ENCODE measurements around the gene RNF146. TPM values are rescaled to one million over a fixed set of nuclear protein-coding genes. Genes with fewer than 3 reads are reported as not detected.

RNF146 gene
- total and polyA plus RNA-seq, 2 of the 13 experiments (the other 11 are each of a cell fraction or from before 2014, with no cell fraction given) = 18.8 to 27.6 TPM

DNA sequence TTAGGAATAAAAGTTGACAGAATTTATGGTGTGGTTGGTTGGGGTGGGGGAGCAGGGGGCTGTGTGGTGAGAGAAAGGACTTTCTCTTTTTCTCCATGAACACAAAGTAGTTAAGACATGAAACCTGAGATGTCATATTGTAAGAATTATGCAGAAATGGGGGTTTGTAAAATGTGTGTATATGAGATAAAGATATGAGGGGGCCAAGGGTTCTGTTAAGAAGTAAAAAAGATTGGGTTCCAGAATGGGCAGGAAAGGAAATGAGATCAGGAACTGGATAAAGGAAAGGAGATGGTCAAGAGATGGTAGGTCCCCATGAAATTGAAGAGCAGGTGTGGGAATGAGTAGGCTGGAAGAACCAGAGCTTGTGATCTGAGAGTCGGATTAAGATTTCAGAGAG, 9.7 kb downstream of the RNF146 start (continued):
- TF ChIP-seq BCL6 (CRISPR knock-in tag; IDR thresholded peaks at IDR 0.05) (no peak), PAX8 (CRISPR knock-in tag; IDR thresholded peaks at IDR 0.05; ENCODE audit: borderline replicate concordance) (no peak), ZZZ3 (CRISPR knock-in tag; IDR thresholded peaks at IDR 0.05; ENCODE audit: borderline replicate concordance) (no peak)

DNA sequence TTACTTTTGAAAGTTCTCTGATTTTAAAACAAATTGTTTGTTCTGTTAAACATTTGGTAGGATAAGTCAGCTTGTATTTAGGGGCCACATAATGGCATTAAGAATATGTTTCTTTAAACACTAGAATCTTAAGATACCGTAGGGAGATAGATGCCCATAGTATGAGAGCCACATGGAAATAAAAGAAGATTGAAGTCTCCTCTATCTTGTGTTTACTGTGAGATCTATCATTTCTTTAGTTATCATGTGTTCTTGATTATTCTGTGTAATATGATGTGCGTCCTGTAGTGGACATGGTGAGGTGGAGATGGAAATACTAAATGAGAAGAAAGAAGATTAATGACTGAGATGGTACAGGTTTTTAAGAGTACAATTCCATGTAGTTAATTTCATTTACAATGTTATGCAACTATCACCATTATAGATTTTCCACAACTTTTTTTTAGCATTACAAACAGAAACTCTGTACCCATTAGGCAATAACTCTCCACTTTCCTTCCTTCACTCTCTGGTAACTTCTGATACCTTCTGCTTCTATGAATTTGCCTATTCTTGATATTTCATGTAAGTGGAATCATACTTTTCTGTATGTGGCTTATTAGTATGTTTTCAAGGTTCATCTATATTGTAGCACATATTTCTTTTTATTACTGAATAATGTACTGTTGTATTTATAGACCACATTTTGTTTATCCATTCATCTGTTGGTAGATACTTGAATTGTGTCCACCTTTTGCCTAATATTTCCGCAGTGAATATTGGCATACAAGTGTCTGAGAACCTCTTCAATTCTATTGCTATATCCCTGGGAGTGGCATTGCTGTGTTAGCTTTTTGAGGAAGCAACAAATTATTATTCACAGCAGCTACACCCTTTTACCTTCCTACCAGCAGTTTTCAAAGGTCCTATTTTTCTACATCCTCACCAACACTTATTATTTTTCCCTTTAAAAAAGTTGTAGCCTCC, 11.5 kb downstream of the RNF146 start:
- in situ Hi-C loops (cut with HindIII; ENCODE audit: extremely low pct_ligation_motif_present, low pct_unique_long_range_greater_than_20kb) = no loop called here
- H3K27ac ChIP-seq (ENCODE audit: extremely low read length, insufficient read depth, low read length) = no peak overlapping the region
- TF ChIP-seq ZNF235 (CRISPR knock-in tag; IDR thresholded peaks at IDR 0.05; ENCODE audit: borderline replicate concordance) (no peak), CSRNP1 (CRISPR knock-in tag; IDR thresholded peaks at IDR 0.05) (no peak), ZNF468 (CRISPR knock-in tag; IDR thresholded peaks at IDR 0.05) (no peak), UBTF (CRISPR knock-in tag; IDR thresholded peaks at IDR 0.05) (no peak)
- TF ChIP-seq, protein P1, sequence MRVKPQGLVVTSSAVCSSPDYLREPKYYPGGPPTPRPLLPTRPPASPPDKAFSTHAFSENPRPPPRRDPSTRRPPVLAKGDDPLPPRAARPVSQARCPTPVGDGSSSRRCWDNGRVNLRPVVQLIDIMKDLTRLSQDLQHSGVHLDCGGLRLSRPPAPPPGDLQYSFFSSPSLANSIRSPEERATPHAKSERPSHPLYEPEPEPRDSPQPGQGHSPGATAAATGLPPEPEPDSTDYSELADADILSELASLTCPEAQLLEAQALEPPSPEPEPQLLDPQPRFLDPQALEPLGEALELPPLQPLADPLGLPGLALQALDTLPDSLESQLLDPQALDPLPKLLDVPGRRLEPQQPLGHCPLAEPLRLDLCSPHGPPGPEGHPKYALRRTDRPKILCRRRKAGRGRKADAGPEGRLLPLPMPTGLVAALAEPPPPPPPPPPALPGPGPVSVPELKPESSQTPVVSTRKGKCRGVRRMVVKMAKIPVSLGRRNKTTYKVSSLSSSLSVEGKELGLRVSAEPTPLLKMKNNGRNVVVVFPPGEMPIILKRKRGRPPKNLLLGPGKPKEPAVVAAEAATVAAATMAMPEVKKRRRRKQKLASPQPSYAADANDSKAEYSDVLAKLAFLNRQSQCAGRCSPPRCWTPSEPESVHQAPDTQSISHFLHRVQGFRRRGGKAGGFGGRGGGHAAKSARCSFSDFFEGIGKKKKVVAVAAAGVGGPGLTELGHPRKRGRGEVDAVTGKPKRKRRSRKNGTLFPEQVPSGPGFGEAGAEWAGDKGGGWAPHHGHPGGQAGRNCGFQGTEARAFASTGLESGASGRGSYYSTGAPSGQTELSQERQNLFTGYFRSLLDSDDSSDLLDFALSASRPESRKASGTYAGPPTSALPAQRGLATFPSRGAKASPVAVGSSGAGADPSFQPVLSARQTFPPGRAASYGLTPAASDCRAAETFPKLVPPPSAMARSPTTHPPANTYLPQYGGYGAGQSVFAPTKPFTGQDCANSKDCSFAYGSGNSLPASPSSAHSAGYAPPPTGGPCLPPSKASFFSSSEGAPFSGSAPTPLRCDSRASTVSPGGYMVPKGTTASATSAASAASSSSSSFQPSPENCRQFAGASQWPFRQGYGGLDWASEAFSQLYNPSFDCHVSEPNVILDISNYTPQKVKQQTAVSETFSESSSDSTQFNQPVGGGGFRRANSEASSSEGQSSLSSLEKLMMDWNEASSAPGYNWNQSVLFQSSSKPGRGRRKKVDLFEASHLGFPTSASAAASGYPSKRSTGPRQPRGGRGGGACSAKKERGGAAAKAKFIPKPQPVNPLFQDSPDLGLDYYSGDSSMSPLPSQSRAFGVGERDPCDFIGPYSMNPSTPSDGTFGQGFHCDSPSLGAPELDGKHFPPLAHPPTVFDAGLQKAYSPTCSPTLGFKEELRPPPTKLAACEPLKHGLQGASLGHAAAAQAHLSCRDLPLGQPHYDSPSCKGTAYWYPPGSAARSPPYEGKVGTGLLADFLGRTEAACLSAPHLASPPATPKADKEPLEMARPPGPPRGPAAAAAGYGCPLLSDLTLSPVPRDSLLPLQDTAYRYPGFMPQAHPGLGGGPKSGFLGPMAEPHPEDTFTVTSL (CRISPR knock-in tag; IDR thresholded peaks at IDR 0.05; ENCODE audit: borderline replicate concordance) = peak; percentile 68; the same call in 1 of the 2 replicates

More for the DNA sequence above, 11.5 kb downstream of the RNF146 start:
- H3K27me3 ChIP-seq (ENCODE audit: control insufficient read depth in 1 of 2, insufficient read depth in 2 of 2, low read length in 2 of 2) = no peaks in the 10 kb centered on the region
- POLR2A ChIA-PET = no interaction called here
- DNase-seq (ENCODE audit: low spot score) = no peak
- peaks cover 20% of the 10 kb centered on the region for H3K79me2 ChIP-seq (ENCODE audit: insufficient read depth, low read length)
- BruUV-seq (replicated peaks) = no TSS peak
- intact Hi-C loops (cut with micrococcal nuclease; ENCODE audit: unreplicated experiment) = no loop called here
- CTCF ChIA-PET (ENCODE audit: low intra/inter-chr PET ratio, low total read pairs) = no interaction called here
- no peaks in the 10 kb centered on the region for H3K9me3 ChIP-seq (ENCODE audit: low read length)
- no peak overlapping the region for H3K4me2 ChIP-seq (ENCODE audit: low read depth, low read length)
- no peak overlapping the region for H3K9ac ChIP-seq (ENCODE audit: insufficient read depth, low read depth, low read length)
- peak; percentile 77 for ATAC-seq
- no peaks in the 10 kb centered on the region for H4K20me1 ChIP-seq (ENCODE audit: insufficient read depth, low read length)
- H2AFZ ChIP-seq (ENCODE audit: low read length) = no peak overlapping the region
- WGBS (ENCODE audit: low lambda C conversion rate) = 97% methylated on average over 3 of the region's 3 CpGs
- FAIRE-seq = no peak
- peaks cover 10% of the 10 kb centered on the region for H3K4me1 ChIP-seq (ENCODE audit: insufficient read depth, low read length)
- H3K36me3 ChIP-seq (replicated peaks in 1 of 2; ENCODE audit: control insufficient read depth in 1 of 2, insufficient read depth in 2 of 2, low read length in 2 of 2) = peaks cover 3 to 14% of the 10 kb centered on the region in 2 experiments; a peak in 4 of 5 replicates
- H3K4me3 ChIP-seq (replicated peaks in 1 of 3; ENCODE audit: insufficient read depth in 1 of 3, low read depth in 2 of 3, low read length in 3 of 3) = no peak overlapping the region
